Smooth muscle cell of the coronary artery (primary cell): Measurements from ENCODE around the gene SRF. TPM values are rescaled to one million over a fixed set of nuclear protein-coding genes. Genes with fewer than 3 reads are reported as not detected.

ENCODE experiments used
- total RNA-seq: library from RNA; depleted of rRNA; stranded (reverse); fragments of >200 nt; gene quantifications from 2 replicates; pipeline ENCODE4 v1.2.3, GENCODE V29; 2014; ENCODE audit warnings: low replicate concordance

Gene SRF
- 11.6 and 20.1 TPM in 2 replicates for total RNA-seq

GRCh38 chr6:43170931-43171706, at the start of gene SRF:
SRF (plus strand) TSS chr6:43171269; CDS start chr6:43171657, 388 bp downstream.

GRCh38 chr6:43181942-43182860, 11.1 kb downstream of the SRF start, which contains the start of gene CUL9:
CUL9 (plus strand) TSS chr6:43182196; CDS start chr6:43184311, 2,115 bp downstream.

GRCh38 chr6:43228951-43229802, 58.1 kb downstream of the SRF start, which contains the start of gene DNPH1:
DNPH1 (minus strand) TSS chr6:43229481; CDS start chr6:43229456, 25 bp downstream.

Other genes with a start within 250 kb of the SRF start
- 26.1 and 29.8 TPM in 2 replicates for gene CNPY3, start 241.8 kb upstream of the SRF start, total RNA-seq
- gene GNMT, start 210.5 kb upstream of the SRF start, total RNA-seq = 0.15 TPM in 1 of 2 replicates, not detected in the other
- 27.5 and 28.6 TPM in 2 replicates for gene PEX6, start 192.1 kb upstream of the SRF start, total RNA-seq
- gene PPP2R5D, start 186.7 kb upstream of the SRF start, total RNA-seq = 29.6 and 36.7 TPM in 2 replicates
- gene MEA1, start 157.3 kb upstream of the SRF start, total RNA-seq = 56.5 and 67.0 TPM in 2 replicates
- 77.9 and 99.2 TPM in 2 replicates for gene KLHDC3, start 157.0 kb upstream of the SRF start, total RNA-seq
- 28.5 and 67.1 TPM in 2 replicates for gene RRP36, start 149.6 kb upstream of the SRF start, total RNA-seq
- 28.3 and 44.7 TPM in 2 replicates for gene CUL7, start 117.4 kb upstream of the SRF start, total RNA-seq
- gene MRPL2, start 111.8 kb upstream of the SRF start, total RNA-seq = 17.6 and 19.8 TPM in 2 replicates
- 15.2 and 23.5 TPM in 2 replicates for gene KLC4, start 111.6 kb upstream of the SRF start, total RNA-seq
- gene PTK7, start 95.0 kb upstream of the SRF start, total RNA-seq = 78.5 and 225 TPM in 2 replicates
- 17.5 and 26.4 TPM in 2 replicates for gene CUL9, start 10.9 kb downstream of the SRF start, total RNA-seq
- 54.5 and 66.4 TPM in 2 replicates for gene DNPH1, start 58.2 kb downstream of the SRF start, total RNA-seq
- gene TTBK1, start 72.2 kb downstream of the SRF start, total RNA-seq = under 0.01 TPM in 1 of 2 replicates, not detected in the other
- not detected in 2 replicates for gene SLC22A7, start 127.0 kb downstream of the SRF start, total RNA-seq
- gene CRIP3, start 137.6 kb downstream of the SRF start, total RNA-seq = 0.47 TPM in 1 of 2 replicates, not detected in the other
- 2.8 and 3.8 TPM in 2 replicates for gene ZNF318, start 198.4 kb downstream of the SRF start, total RNA-seq